HL-60 (cell line): ENCODE results near the gene PTGR1.

ENCODE experiments used
- DNase-seq, 2 experiments: peaks; one replicate each; pipeline ENCODE4 v3.0.0-alpha.2; 2010 to 2020; ENCODE audit warnings: low read depth in 1 of 2, low spot score in 1 of 2
- H3K27ac ChIP-seq: fragments of 250-450 bp; sonication (Bioruptor Pico); replicated peaks from 2 replicates; pipeline ENCODE4 v1.5.1; 2020; ENCODE audit warnings: mild to moderate bottlenecking, moderate library complexity
- H3K27me3 ChIP-seq: fragments of 250-450 bp; sonication (Bioruptor Pico); 2 replicates; pipeline ENCODE4 v1.5.1; 2021; ENCODE audit warnings: mild to moderate bottlenecking, moderate library complexity; ENCODE audit not compliant: insufficient read depth, poor library complexity, severe bottlenecking
- H3K4me3 ChIP-seq: replicated peaks from 2 replicates; pipeline ENCODE4 v1.5.1; 2011; ENCODE audit warnings: mild to moderate bottlenecking, control low read depth, low read length; ENCODE audit not compliant: insufficient read depth
- CTCF ChIP-seq: IDR thresholded peaks from one replicate; pipeline ENCODE4 v1.5.1; 2011; ENCODE audit warnings: low read length, control low read depth, inconsistent platforms; ENCODE audit not compliant: insufficient read depth
- GABPA ChIP-seq: IDR thresholded peaks from 2 replicates; pipeline ENCODE4 v1.6.1; 2012; ENCODE audit warnings: low read depth
- POLR2AphosphoS5 ChIP-seq: IDR thresholded peaks from 2 replicates; pipeline ENCODE4 v1.6.1; 2012; ENCODE audit warnings: low read depth
- REST ChIP-seq: IDR thresholded peaks from 2 replicates; pipeline ENCODE4 v1.6.1; 2012; ENCODE audit warnings: low read depth; ENCODE audit not compliant: insufficient replicate concordance
- SPI1 ChIP-seq: IDR thresholded peaks from 2 replicates; pipeline ENCODE4 v1.6.1; 2012; ENCODE audit warnings: low read depth, mild to moderate bottlenecking, borderline replicate concordance

Gene PTGR1

GRCh38 chr9:111646417-111646816 is 47.0 kb upstream of the PTGR1 start:
- H3K4me3 ChIP-seq, result no peak overlapping the region
- TF ChIP-seq POLR2AphosphoS5, result no peak
- no peak for TF ChIP-seq REST
- no peak for TF ChIP-seq SPI1
- TF ChIP-seq CTCF, result no peak
- TF ChIP-seq GABPA, result no peak
- H3K27me3 ChIP-seq, result no peaks in the 10 kb centered on the region
- no peak for DNase-seq
- no peak overlapping the region for H3K27ac ChIP-seq

DNA sequence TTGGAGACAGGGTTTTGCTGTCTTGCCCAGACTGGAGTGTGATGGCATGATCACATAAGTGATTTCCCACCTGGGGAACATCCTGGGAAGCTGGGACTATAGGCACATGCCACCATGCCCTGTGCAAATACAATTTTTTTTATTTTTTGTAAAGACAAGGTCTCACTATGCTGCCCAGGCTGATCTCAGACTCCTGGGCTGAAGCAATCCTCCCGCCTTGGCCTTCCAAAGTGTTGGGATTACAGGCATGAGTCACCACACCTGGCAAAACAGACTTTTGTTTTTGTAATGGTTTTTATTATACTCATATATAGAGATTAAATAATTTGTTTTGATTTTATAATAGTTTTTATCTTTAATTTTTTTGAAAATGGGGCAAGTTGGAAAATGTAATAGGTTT is 46.4 kb upstream of the PTGR1 start:
- Histone ChIP-seq H3K4me3 (no peak overlapping the region), H3K27ac (no peak overlapping the region), H3K27me3 (no peaks in the 10 kb centered on the region)
- no peak for TF ChIP-seq GABPA
- no peak for TF ChIP-seq SPI1
- no peak for TF ChIP-seq REST
- no peak for TF ChIP-seq POLR2AphosphoS5
- no peak for TF ChIP-seq CTCF
- no peak for DNase-seq

- TF ChIP-seq GABPA (no peak), CTCF (no peak), REST (no peak), SPI1 (no peak), POLR2AphosphoS5 (no peak)
- Histone ChIP-seq H3K27ac (no peak overlapping the region), H3K27me3 (no peaks in the 10 kb centered on the region), H3K4me3 (no peak overlapping the region)
- no peak for DNase-seq
Observed at GRCh38 chr9:111644195-111644772, 44.8 kb upstream of the PTGR1 start.
